Lung (tissue), 12 donors: ENCODE results near the gene RGSL1. TPM values are rescaled to one million over a fixed set of nuclear protein-coding genes. Genes with fewer than 3 reads are reported as not detected.

Source experiments
- ATAC-seq: fragments of 200-7000 bp; cut with Tn5 transposase; one replicate; pipeline ENCODE4 v1.9.1; 2020; ENCODE audit warnings: moderate number of reproducible peaks; ENCODE audit not compliant: insufficient read depth, low FRiP score
- DNase-seq, 3 donors: peaks; one replicate each; pipeline ENCODE4 v3.0.0-alpha.2; 2013 to 2017
- H3K27ac ChIP-seq, 2 donors: one replicate each; pipeline ENCODE4 v1.5.1; 2013; ENCODE audit warnings: mild to moderate bottlenecking in 2 of 2, moderate library complexity in 2 of 2, control low read depth in 1 of 2, inconsistent platforms in 1 of 2, low read depth in 1 of 2, low read length in 1 of 2
- H3K27me3 ChIP-seq, 3 donors: one replicate each; pipeline ENCODE4 v1.5.1; 2013; ENCODE audit warnings: low read length in 2 of 3; ENCODE audit not compliant: control insufficient read depth in 3 of 3, insufficient read depth in 3 of 3
- H3K36me3 ChIP-seq, 4 donors: one replicate each; pipeline ENCODE4 v1.5.1; 2013; ENCODE audit warnings: low read length in 4 of 4, mild to moderate bottlenecking in 1 of 4, moderate library complexity in 1 of 4; ENCODE audit not compliant: control insufficient read depth in 4 of 4, insufficient read depth in 4 of 4
- H3K4me1 ChIP-seq, 5 donors: one replicate each; pipeline ENCODE4 v1.5.1; 2013; ENCODE audit warnings: low read length in 5 of 5, mild to moderate bottlenecking in 2 of 5, moderate library complexity in 1 of 5; ENCODE audit not compliant: control insufficient read depth in 5 of 5, insufficient read depth in 5 of 5
- H3K4me3 ChIP-seq: one replicate; pipeline ENCODE4 v1.5.1; 2013; ENCODE audit warnings: mild to moderate bottlenecking, control low read depth, moderate library complexity
- H3K9ac ChIP-seq, 2 donors: one replicate each; pipeline ENCODE4 v1.5.1; 2013; ENCODE audit warnings: low read length in 2 of 2, control low read depth in 1 of 2; ENCODE audit not compliant: insufficient read depth in 1 of 2
- H3K9me3 ChIP-seq, 4 donors: one replicate each; pipeline ENCODE4 v1.5.1; 2013; ENCODE audit warnings: low read length in 3 of 4, mild to moderate bottlenecking in 1 of 4, moderate library complexity in 1 of 4; ENCODE audit not compliant: control insufficient read depth in 4 of 4, insufficient read depth in 3 of 4
- CTCF ChIP-seq: IDR thresholded peaks from 2 replicates; pipeline ENCODE4 v1.5.1; 2012; ENCODE audit warnings: mild to moderate bottlenecking; ENCODE audit errors: control extremely low read depth, extremely low read depth
- WGBS, 2 donors: extraction: QIAGEN DNeasy Blood & Tissue Kit; methylation state at CpG; one replicate each; pipeline ENCODE4 v1.1.7; 2013; 5-methylcytosine and 5-hydroxymethylcytosine counted together
- polyA plus RNA-seq, 2 donors: library from polyadenylated mRNA; stranded (reverse); fragments of 200-250 nt; gene quantifications; one replicate each; pipeline ENCODE4 v1.2.1, GENCODE V29; 2013
- total RNA-seq, 2 donors: library from RNA; depleted of rRNA in 1 of 2; stranded (reverse); fragments of >200 nt in 1 of 2; gene quantifications; one replicate each; pipeline ENCODE4 v1.2.1, GENCODE V29; 2014 to 2021
- donor health status: control.
- donor health status: control.
- donor health status: Bipolar disorder and iron deficiency.
- donor health status: healthy.
- donor health status: DM: yes; HTN: yes; CAD: no.

The RGSL1 gene
- total and polyA plus RNA-seq, 4 donors, result 0.13 TPM; not detected in 3

GRCh38 chr1:182574156-182574555 is 124.2 kb downstream of the RGSL1 start:
- ATAC-seq, result no peak

GRCh38 chr1:182575540-182576149 is 125.7 kb downstream of the RGSL1 start:
- peaks cover 0 to under 1% (median 0%) of the 10 kb centered on the region in 4 donors for H3K9me3 ChIP-seq
- H3K27ac ChIP-seq, result no peak overlapping the region
- DNase-seq, result no peak
- H3K9ac ChIP-seq, result no peak overlapping the region
- H3K27me3 ChIP-seq, result no peaks in the 10 kb centered on the region
- peaks cover 6 to 24% (median 17%) of the 10 kb centered on the region in 4 donors for H3K36me3 ChIP-seq
- TF ChIP-seq CTCF, result no peak
- H3K4me1 ChIP-seq, result no peaks in the 10 kb centered on the region
- H3K4me3 ChIP-seq, result no peak overlapping the region
- WGBS, 2 donors, result 75 to 81% methylated on average over 3 of the region's 3 CpGs
- ATAC-seq, result peak; percentile 34

More at GRCh38 chr1:182574156-182574555, 124.2 kb downstream of the RGSL1 start:
- Histone ChIP-seq H3K36me3 (peaks cover 6 to 15% (median 11%) of the 10 kb centered on the region in 4 donors), H3K4me3 (no peak overlapping the region), H3K27ac (no peak overlapping the region), H3K27me3 (no peaks in the 10 kb centered on the region), H3K9ac (no peak overlapping the region), H3K9me3 (no peaks in the 10 kb centered on the region), H3K4me1 (no peaks in the 10 kb centered on the region)
- WGBS, 2 donors, result 94 to 96% methylated on average over 4 of the region's 4 CpGs
- DNase-seq, result no peak
- TF ChIP-seq CTCF, result no peak

- no peak overlapping the region for H3K27ac ChIP-seq
- DNase-seq (no peak), ATAC-seq (no peak)
- H3K9me3 ChIP-seq, result peaks cover 0 to 2% (median 0%) of the 10 kb centered on the region in 4 donors
- TF ChIP-seq CTCF, result no peak
- no peaks in the 10 kb centered on the region for H3K27me3 ChIP-seq
- WGBS, 2 donors, result 90 to 99% methylated on average over 2 of the region's 2 CpGs
- H3K4me1 ChIP-seq, result peaks cover 0 to 6% (median 0%) of the 10 kb centered on the region in 5 donors
- H3K9ac ChIP-seq, result no peak overlapping the region
- peaks cover under 1 to 27% (median 10%) of the 10 kb centered on the region in 4 donors for H3K36me3 ChIP-seq
- H3K4me3 ChIP-seq, result no peak overlapping the region
Measured at GRCh38 chr1:182580736-182581135, 130.8 kb downstream of the RGSL1 start.
